ENCODE measurements around the gene POP4.
"Not testable (repeated sequence)": the region's sequence is repeated elsewhere in the genome, so short reads cannot be mapped to it uniquely, and the experiment has no call there.

Gene POP4

DNA sequence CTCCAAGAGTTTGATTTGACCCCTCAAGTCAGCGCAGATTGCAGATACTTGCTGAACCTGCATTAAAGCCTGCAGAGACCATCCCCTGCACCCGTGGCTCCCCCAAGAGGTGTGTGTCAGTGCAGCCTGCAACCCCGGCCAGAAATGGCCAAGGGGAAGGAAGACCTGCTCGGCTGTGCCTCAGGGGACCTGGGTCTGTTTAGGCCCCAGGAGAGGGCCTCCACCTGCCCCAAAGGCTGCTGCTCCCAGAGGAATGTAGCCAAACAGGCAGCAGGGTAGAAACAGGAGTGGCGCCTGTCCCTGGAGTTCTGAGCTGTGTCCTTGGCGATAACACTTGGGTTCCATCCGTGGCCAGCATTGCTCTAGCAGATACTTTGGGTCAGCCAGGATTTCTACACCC is 8.0 kb downstream of the POP4 start:
- DNase-seq, result no peak

DNA sequence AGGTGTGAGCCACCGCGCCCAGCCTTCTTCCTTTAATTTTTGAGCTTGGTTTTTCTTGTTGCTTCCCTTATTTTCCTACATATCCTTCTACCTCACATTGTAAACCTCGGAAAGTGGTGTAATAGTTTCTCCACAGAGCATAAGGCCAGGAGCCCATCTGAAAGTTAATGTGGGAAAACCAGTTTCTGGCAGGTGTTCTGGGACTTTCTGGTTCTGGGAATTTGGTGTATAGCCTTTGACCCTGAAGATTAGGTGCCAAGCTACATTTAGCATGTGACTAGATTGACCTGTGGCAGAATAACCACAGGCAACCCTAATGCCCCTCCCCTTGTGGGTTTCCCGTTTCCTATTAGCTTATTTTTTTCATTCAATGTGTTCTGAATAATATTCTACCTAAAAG is 8.7 kb downstream of the POP4 start:
- DNase-seq, result no peak

- DNase-seq, result no peak
Observed at GRCh38 chr19:29615891-29616425, 9.9 kb downstream of the POP4 start.

- DNase-seq, result no peak
Observed at GRCh38 chr19:29616541-29616940, 10.5 kb downstream of the POP4 start.

DNA sequence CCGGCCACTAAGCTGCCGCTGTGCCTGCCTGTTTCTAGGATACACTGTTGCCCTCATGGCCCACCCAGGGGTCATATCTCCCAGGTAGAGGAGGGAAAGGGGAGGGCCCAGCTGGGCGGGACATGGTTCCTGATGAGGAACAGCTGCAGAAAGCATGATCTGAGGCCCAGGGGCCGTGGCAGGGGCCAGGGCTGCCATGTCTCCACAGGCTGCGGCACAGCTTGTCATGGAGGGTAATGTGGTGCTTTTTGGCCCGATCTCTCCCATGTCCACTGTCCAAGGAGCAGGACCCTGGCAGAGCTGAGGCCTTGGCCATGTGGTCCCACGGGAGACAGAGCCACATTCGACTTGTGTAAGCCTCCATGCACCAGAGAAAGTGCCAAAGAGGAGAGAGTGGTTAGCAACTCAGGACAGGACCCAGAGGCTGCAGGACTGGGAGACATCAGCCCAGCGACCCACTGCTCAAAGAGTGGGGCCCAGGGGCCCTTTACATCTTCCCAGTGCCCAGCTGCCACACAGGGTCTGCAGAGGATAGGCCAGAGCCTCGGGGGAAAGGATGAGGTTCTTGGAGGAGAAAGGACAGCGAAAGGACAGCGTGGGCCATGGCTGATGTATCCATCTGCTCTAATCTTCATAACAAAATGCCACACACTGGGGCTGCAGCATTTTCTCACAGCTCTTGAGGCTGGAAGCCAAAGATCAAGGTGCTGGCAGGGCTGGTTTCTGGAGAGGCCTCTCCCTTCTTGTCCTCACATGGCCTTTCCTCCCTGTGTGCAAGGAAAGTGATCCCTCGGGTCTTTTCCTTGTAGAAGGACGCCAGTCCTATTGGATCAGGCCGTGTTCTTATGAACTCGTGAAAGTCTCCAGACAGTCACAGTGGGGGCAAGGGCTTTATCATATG is 11.5 kb downstream of the POP4 start:
- DNase-seq, result no peak

- DNase-seq, result no peak
Observed at GRCh38 chr19:29618434-29618833, 12.4 kb downstream of the POP4 start.

GRCh38 chr19:29618871-29619270 is 12.8 kb downstream of the POP4 start:
- DNase-seq, result no peak

DNA sequence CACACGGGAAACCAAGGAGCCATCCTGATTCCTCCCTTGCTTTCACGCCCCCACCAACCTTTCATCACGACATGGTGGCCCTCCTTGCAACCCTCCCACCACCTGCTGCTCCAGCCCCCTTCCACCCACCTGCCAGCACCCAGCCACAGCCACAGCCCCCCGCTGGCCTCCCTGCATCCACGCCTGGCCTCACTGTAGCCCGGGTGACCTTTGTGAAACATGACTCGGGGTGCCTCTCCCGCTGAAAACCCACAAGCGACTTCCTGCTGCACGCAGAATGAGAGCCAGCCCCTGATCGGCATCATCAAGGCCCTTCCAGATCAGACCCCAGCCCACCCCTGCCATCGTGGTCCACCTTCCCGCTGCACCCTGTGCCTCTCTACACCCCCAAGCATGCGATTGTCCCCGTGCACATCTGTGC is 14.9 kb downstream of the POP4 start:
- DNase-seq, result peak; percentile 82

- DNase-seq, result no peak
Observed at GRCh38 chr19:29622166-29623070, 16.3 kb downstream of the POP4 start.

- peak; percentile 83 for DNase-seq
Observed at GRCh38 chr19:29623726-29624488, 17.8 kb downstream of the POP4 start.

DNA sequence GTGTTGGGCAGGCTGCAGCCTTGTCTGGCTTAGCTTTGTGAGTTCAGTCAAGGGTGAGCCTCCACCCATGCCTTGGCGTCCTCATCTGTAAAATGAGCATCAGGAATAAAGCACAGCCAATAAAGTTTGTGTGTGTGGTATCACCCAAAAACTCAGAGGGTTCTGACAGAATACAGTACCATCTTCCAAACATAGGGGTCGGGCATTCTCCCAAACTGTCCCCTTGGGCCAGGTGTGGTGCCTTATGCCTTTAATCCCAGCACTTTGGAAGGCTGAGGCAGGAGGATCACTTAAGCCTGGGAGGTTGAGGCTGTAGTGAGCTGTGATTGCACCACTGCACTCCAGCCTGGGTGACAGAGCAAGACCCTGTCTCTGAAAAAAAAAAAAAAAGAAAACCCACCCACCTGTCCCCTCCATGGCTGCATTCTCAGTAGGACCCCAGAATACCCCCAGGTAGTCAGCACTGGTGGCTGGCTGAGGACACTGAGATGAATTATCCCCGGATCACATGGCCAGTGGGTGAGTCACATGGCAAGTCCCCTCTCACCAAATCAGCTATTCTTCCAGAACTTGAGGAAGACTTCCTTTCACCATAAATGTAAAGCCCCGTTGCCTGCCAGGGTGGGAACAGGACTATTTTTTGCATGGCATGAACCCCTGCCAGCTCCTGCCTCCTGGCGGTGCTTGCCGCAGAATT is 18.6 kb downstream of the POP4 start:
- no peak for DNase-seq

DNA sequence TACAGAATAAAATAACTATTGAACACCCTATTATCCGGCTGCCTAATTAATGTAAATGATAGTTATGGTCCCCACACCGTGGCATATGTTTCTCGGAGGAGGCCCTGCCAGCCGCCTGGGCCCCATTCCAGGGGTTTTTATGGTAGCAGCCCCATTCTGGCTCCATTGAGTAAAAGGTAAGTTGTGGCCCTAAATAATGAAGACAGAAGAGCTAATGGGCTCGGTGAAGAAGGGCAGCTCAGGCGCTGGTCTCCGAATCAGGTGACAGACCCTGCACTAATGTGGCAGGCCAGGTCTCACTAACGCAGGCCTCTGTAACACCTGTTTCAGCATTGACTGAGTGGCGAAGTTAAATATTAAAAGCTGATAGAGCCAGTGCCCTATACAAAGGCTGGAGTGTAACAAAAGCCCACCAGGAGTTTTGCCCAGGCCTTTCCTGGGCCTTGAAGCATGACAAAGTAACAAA is 19.1 kb downstream of the POP4 start:
- no peak for DNase-seq

GRCh38 chr19:29626386-29626785 is 20.3 kb downstream of the POP4 start:
- DNase-seq, result no peak

DNA sequence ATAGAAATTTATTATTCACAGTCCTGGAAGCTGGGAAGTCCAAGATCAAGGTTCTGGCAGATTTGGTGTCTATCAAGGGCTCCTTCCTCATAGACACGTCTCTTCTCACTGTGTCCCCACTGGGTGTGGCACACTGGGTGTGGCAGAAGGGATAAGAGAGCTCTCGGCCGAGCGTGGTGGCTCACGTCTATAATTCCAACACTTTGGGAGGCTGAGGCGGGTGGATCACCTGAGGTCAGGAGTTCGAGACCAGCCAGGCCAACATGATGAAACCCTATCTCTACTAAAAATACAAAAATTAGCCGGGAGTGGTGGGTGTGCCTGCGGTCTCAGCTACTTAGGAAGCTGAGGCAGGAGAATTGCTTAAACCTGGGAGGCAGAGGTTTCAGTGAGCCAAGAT is 20.7 kb downstream of the POP4 start:
- not testable (repeated sequence) for DNase-seq

GRCh38 chr19:29628661-29629385 is 22.7 kb downstream of the POP4 start:
- no peak for DNase-seq

DNA sequence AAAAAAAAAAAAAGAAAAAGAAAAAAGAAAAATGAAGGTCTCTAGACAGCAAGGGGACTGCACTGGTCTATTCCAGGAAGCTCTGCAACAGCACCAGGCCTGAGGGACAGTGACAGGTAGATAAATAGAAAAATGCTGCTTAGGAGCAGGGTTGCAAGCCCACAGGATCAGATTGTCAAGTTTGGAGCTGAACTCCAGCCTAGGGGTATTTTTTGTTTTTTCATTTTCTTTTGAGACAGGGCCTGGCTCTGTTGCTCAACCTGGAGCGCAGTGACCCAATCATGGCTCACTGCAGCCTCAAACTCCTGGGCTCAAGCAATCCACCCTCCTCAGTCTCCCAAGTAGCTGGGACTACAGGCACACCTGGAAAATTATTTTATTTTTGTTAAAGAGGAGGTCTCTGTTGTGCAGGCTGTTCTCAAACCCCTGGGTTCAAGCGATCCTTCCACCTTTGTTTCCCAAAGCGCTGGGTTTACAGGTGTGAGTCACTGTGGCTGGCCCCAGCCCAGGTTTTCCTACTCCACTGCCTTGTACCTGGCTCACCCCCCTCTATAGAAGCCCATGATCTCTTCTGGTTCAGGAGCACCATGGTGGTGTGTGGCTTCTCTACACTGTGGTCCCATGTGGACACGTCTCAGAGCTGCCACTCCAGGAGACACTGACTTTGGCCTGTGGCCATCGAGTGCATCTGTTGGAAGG is 23.9 kb downstream of the POP4 start:
- no peak for DNase-seq

GRCh38 chr19:29630655-29631054 is 24.6 kb downstream of the POP4 start:
- no peak for DNase-seq

DNA sequence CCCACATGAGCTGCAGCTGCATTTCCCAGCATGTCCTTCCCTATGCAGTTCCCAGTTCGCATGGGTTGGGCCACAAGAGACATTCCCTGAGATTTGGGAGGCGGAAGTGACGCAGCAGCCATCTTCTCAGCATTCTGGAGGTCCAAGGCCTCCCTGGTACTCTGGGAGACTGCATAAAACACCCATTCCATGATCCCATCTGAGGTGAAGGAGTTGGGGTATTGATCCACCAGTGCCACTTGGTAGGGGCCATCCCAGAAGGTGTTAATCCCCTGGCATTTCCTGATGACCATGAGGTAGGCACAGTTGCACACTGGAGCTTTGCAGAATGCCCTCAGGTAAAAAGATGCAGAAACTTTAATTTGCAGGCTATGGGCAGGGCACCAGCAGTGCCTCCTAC is 25.4 kb downstream of the POP4 start:
- no peak for DNase-seq

DNA sequence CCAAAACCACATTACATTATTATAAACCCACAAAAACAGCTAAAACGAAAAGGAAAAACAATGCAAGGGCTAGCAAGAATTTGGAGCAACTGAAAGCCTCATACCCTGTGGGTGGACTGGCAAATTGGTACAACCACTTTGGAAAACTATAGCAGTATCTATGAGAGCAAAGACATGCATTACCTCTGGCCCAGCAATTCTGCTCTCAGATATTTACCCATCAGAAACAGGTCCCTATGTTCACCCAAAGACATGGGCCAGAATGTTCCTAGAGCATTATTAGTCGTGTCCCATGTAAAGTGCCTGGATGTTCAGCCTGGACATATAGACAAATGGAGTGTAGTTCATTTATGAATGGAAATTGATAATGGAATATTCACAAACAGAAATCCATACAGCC is 27.9 kb downstream of the POP4 start:
- DNase-seq, result no peak

DNA sequence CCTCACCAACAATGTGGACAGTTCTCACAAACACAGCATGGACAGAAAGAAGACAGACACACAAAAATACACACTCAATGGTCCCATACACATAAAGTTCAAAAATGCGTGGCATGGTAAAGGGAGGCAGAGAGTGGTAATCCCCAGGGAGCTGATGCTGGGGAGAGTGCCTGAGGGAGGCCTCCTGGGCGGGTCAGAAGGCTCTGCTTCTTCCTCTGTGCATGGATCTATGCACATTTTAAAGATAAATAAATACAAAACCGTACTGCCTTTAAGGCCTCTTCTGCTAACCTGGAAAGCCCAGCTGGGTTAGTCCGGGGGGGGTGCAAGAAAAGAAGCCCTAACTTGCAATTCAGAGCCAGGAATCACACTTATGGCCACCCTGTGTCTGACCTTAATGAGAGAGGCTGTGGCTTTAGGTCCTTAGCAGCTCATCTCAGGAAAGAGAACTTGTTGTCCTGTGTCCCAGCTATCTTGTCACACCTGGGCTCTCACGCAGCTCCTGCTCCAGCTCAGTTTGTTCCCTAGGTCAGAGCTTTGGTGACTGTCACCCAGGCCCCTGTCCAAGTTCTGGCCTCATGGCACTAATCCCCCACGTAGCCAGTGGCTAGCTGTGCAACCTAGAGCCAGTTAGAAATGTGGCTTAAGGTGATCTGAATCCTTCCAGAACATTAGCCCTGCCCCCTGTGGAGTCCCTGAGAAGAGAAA is 28.5 kb downstream of the POP4 start:
- no peak for DNase-seq
